Stimulated activated CD4-positive, alpha-beta T cell treated with anti-CD3 and anti-CD28 coated beads, TNF-alpha, amount 100 ng/mL, for 48 hours (primary cell): ENCODE data around the gene TET3.

Experiments used
- DNase-seq, 3 donors: peaks; one replicate each; pipeline ENCODE4 v3.0.0-alpha.2; 2020; ENCODE audit warnings: low read depth in 3 of 3

TET3 gene

DNA sequence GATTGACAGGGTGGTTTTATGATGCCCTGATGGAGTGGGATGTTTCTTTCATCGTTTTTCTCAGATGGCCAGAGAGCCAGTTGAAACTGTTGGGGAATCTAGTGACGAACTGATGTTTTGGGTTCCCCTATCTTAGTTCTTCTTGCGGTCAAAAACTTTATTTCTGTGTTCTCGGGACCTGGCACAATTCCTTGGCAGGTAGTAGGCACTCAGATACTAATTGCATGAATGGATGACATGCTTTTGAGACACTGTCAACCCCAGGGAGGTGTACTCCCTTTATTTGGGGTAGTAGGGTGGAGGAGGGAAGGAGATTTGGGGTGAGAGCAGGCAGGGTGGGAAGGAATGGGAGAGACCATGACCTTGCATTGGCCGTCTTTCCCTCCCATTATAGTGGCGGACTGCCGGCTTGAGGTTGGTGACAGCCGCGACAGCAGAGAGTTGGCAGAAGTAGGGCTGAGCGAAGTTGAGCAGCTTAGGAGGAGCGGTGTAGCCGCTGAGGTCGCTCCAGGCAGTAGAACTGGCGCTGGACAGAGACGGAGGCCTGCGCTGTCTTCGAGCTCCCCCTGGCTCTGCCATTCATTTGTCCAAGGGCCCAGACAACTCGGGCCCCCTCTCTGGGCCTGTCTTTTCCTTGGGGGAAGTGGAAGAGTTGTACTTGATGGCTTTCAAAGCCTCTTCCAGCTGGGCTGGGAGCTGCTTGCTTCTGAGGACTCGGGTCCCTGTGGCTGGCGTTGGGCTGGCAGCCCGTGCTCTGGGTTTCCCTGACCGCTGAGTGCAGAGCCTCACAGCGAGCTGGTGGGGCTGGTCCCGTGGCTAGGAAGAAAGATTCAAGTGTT, 2.6 kb downstream of the TET3 start:
- DNase-seq, result no peak

- DNase-seq, result no peak
Measured at GRCh38 chr2:73987948-73988700, 3.4 kb downstream of the TET3 start.

GRCh38 chr2:73989972-73990371, 5.3 kb downstream of the TET3 start:
- no peak for DNase-seq

DNA sequence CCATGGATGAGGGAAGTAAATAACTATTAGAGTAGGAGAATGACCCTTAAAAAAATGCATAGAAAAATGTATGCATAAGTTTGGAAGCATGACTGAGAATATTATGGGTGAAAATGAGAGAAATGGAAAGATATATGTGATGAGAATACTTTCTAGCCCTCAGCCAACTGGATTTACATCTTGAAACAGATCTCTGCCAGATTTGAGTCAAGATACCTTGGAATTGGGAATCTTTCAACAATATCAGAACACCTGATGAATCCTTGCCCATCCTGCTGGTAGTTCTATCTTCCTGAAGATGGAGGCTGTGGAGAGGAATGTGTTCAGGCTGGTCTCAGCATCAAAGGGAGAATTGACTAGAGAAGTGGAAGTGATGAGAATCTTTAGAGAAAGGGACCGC, 5.8 kb downstream of the TET3 start:
- DNase-seq, result no peak

- no peak for DNase-seq
Measured at GRCh38 chr2:73992036-73992435, 7.3 kb downstream of the TET3 start.

GRCh38 chr2:73993376-73993775, 8.7 kb downstream of the TET3 start:
- DNase-seq, result no peak

GRCh38 chr2:73993778-73994177, 9.1 kb downstream of the TET3 start:
- DNase-seq, result no peak

- DNase-seq, result no peak
Measured at GRCh38 chr2:73994178-73994831, 9.6 kb downstream of the TET3 start.

DNA sequence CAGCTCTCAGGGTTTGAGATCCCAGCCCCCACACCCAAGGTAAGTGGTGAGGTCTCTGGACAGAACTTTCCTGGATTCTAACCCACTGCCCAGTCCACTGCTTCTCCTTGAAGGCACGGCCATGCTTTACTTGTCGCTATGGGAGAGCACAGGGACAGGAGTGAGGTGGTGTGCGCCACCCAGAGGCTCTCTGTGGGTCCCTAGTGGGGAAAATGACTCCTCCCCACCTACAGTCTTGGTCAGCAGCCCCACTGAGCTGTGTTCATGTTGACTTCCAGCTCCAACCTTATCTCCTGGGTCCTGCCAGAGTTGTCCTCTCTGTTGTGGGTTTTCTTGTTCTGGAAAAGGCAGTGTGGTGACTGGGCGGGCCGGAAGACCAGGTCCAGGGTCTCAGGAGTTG, 11.1 kb downstream of the TET3 start:
- DNase-seq, result no peak

DNA sequence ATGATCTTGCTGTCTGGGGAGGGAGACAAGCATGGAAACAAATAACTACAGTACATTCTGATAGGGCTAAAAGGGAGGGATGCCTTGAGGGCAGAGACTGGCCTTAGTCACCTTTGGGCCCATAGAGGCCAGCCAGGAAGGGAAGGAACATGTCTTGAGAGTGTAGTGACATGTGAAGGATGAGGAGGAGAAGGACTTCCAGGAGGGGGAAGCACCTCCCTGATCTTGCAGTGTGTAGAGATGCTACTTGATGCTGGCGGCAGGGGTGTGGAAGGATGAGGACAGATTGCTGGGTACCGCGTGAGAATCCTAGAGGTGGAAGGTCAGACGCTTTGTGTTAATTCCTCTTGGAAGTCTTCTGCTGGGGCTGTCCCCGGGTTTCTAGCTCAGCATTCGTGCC, 13.1 kb downstream of the TET3 start:
- no peak for DNase-seq

GRCh38 chr2:73998451-73998850, 13.7 kb downstream of the TET3 start:
- no peak for DNase-seq

DNA sequence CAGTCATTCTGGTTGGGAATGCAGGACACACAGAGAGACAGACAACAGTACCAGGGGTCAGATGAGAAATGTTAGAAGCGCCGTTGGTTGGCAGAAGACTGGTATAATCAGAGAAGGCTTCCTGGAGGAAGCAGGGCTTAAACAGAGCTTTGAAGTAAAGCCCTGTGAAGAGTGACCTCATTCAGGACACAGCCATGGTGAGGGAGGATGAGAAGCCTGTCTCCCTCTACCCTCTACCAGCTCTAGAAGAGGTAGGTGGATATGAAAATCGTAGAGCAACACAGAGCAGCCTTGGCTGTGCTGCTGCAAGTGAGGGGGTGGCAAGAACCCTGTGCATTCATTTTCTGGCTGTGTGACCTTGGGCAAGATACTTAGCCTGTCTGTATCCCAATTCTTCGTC, 14.2 kb downstream of the TET3 start:
- DNase-seq, result no peak

DNA sequence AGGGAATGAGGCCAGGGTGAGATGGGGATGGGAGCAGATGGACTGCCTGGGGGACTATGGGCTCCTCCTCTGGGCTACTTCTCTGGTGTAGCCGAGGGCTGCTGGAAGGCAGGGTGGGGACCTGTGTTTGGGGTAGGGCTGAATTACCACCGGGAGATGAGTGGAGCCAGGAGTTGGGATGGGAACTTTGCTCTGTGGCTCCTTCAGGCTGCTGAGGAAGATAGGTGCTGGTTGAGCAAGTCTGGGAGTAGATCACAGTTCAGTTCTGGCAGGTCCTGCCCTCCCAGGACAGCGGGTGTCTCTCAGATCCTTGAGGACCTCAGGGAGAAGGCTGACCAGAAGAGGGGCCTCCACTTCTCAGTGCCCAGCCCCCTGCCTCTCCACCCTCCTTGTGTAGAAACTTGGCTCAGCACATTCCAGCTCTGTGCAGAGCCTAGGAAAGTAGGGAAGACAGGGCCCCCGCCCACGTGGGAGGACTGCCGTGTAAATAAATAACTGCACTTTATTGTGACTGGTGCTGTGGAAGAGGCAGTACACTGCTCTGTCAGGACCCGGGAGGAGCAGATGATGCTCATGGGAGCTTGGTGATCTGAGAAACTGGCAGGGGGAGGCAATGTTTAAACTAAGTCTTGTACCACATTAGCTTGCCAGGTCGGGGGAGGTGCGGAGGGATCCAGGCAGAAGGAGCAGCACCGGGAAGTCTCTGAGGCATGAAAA, 15.3 kb downstream of the TET3 start:
- DNase-seq, result no peak

DNA sequence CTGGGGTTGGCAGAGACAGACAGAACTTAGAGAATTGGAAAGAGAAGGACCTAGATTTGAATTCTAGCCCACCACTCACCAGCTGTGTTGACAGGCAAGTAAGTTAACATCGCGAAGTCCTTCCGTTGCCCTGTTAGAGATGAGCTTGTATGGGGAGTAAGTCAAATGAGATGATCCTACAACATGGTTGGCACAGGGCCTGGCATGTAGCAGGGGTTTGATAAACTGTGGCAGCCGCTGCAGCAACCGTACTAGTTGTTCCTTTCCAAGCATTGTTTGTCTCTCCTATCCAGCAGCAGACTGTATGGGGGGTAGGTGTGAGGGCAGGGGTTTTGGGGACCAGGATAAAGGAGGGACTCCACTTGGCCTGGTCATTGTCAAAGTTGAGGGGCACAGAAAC, 16.0 kb downstream of the TET3 start:
- DNase-seq, result no peak

- DNase-seq, result no peak
Measured at GRCh38 chr2:74001121-74001520, 16.4 kb downstream of the TET3 start.

- no peak for DNase-seq
Measured at GRCh38 chr2:74001781-74002504, 17.2 kb downstream of the TET3 start.

DNA sequence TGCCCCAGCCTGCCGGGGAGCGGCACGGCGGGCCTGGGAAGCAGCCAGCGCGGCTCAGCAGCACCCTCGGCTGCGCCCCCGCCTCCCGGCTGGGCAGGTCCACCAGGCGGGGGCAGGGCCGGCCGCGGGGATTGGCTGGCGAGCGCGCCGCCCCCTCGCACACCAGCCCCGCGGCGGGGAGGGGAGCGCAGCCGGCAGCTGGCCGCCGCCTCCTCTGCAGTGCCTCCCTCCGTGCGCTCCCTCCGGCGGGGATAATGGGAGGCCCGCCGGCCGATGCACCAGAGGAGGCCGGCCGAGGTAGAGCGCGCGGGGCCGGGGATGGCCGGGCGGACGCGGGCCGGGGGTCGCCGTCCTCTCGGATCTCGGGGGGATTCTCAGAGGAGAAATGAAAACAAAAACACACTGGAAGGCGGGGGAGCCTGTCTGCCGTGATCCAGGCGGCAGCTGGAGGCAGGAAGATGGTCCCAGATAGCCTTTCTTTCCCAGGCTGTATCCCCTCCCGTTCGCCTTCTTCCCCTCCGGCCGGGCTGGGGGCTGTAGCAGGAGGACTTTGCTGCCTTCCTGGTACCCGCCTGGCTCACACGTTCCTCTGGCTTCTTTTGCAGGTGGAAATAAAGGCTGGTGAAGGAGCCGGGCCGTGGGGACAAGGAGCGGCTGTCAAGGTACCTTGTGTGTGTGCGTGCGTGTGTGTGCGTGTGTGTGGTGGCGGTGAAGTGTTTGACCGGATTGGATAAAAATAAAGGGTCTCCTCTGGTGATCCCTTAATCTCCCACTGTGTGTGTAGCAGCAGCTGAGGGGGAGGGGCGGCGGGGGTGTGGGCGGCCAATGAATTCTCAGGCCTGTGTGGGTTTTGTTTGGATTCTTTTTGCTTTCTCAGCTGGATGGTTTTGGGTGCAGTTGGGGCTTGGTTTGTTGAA, 18.1 kb downstream of the TET3 start:
- peak in 2 of 3 donors; percentile 49 to 72 for DNase-seq

DNA sequence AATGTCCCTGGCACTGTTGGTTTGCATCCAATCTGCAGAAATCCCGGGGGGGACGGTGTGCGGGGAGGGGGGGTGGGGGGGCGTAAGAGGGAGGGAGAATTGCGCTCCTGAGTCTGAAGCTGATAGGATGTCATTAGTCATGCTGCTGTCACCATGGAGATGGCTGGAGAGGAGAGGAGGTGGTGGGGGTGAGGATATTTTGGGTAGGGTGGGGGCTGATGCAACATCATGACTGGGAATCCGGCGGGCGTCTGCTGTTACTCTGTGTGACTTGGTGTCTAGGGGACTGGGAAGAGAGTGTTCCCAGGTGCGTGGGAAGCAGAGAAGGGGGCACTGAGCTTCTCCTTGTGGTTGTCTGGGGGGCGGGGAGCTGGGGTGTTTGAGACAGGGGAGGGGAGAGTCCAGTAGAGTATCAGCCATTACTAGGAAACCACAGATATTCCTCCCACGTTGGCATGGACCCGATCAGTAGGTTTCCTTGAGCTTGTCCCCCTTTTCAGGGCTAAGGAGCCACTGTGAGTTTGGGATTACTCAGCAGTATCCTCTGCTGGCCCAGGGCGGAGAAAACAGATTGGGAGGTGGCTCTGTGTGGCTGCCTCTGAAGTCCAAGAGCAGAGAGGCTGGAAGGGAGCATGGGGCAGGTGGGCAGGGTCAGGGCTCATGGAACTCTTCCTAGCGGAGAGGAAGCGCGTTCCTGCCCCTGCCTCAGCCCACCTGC, 18.9 kb downstream of the TET3 start:
- no peak for DNase-seq
